ENCODE data around the gene PRXL2A.
A peak's percentile ranks its signal among the peaks of the same experiment; 100 is the strongest.

Gene PRXL2A

GRCh38 chr10:80397014-80397413 is 11.3 kb upstream of the PRXL2A start:
- TF ChIP-seq CTCF (IDR thresholded peaks at IDR 0.05; ENCODE audit: low read depth, low read length) = no peak
- no peak for DNase-seq (ENCODE audit: low read depth in 2 of 2)
- H3K4me3 ChIP-seq (replicated peaks in 1 of 2; ENCODE audit: low read depth in 2 of 2, low read length in 2 of 2) = no peak overlapping the region

GRCh38 chr10:80400136-80400804 is 8.1 kb upstream of the PRXL2A start:
- no peak for DNase-seq (ENCODE audit: low read depth in 2 of 2)
- no peak overlapping the region for H3K4me3 ChIP-seq (replicated peaks in 1 of 2; ENCODE audit: low read depth in 2 of 2, low read length in 2 of 2)
- TF ChIP-seq CTCF (IDR thresholded peaks at IDR 0.05; ENCODE audit: low read depth, low read length) = no peak

- no peak overlapping the region for H3K4me3 ChIP-seq (replicated peaks in 1 of 2; ENCODE audit: low read depth in 2 of 2, low read length in 2 of 2)
- no peak for DNase-seq (ENCODE audit: low read depth in 2 of 2)
- no peak for TF ChIP-seq CTCF (IDR thresholded peaks at IDR 0.05; ENCODE audit: low read depth, low read length)
Measured at GRCh38 chr10:80405035-80405434, 3.3 kb upstream of the PRXL2A start.

GRCh38 chr10:80405626-80406025 is 2.7 kb upstream of the PRXL2A start:
- peak in 1 of 2 donors; percentile 13 for DNase-seq (ENCODE audit: low read depth in 2 of 2)
- no peak overlapping the region for H3K4me3 ChIP-seq (replicated peaks in 1 of 2; ENCODE audit: low read depth in 2 of 2, low read length in 2 of 2)
- no peak for TF ChIP-seq CTCF (IDR thresholded peaks at IDR 0.05; ENCODE audit: low read depth, low read length)

GRCh38 chr10:80406204-80406603 is 2.1 kb upstream of the PRXL2A start:
- no peak for DNase-seq (ENCODE audit: low read depth in 2 of 2)
- no peak for TF ChIP-seq CTCF (IDR thresholded peaks at IDR 0.05; ENCODE audit: low read depth, low read length)

GRCh38 chr10:80407812-80408241 is 524 bp upstream of the PRXL2A start:
- H3K4me3 ChIP-seq (replicated peaks in 1 of 2; ENCODE audit: low read depth in 2 of 2, low read length in 2 of 2) = peak overlapping the region; percentile 49 to 63
- no peak for TF ChIP-seq CTCF (IDR thresholded peaks at IDR 0.05; ENCODE audit: low read depth, low read length)
- DNase-seq (ENCODE audit: low read depth in 2 of 2) = no peak

More at GRCh38 chr10:80406204-80406603, 2.1 kb upstream of the PRXL2A start:
- H3K4me3 ChIP-seq (replicated peaks in 1 of 2; ENCODE audit: low read depth in 2 of 2, low read length in 2 of 2) = no peak overlapping the region

GRCh38 chr10:80409121-80409520 is 770 bp downstream of the PRXL2A start:
- H3K4me3 ChIP-seq (replicated peaks in 1 of 2; ENCODE audit: low read depth in 2 of 2, low read length in 2 of 2) = peak overlapping the region in 1 of 2 donors; percentile 63
- no peak for DNase-seq (ENCODE audit: low read depth in 2 of 2)
- no peak for TF ChIP-seq CTCF (IDR thresholded peaks at IDR 0.05; ENCODE audit: low read depth, low read length)
